A549 (cell line): Measurements from ENCODE around the gene ADH1C.

Experiments used
- CTCF ChIP-seq: fragments of >200 bp; sonication (Bioruptor Twin); formaldehyde crosslinking; IDR thresholded peaks from 3 replicates; pipeline ENCODE4 v1.5.1; 2016
- MAZ ChIP-seq: fragments of 150-350 bp; IDR thresholded peaks from 2 replicates; pipeline ENCODE4 v1.6.1; 2014; ENCODE audit warnings: antibody characterized with exemption, low read depth, low read length, borderline replicate concordance
- PHF8 ChIP-seq: fragments of 200-600 bp; sonication (generic); IDR thresholded peaks from 2 replicates; pipeline ENCODE4 v1.6.1; 2016; ENCODE audit warnings: low read depth, mild to moderate bottlenecking, antibody characterized with exemption, moderate library complexity, borderline replicate concordance
- SMC3 ChIP-seq: fragments of >200 bp; sonication (Bioruptor Twin); formaldehyde crosslinking; IDR thresholded peaks from 3 replicates; pipeline ENCODE4 v1.6.1; 2018; ENCODE audit warnings: inconsistent platforms
- TF ChIP-seq, protein P1 (sequence below): IDR thresholded peaks from 2 replicates; pipeline ENCODE4 v1.6.1; 2012

- TF ChIP-seq CTCF (no peak), PHF8 (no peak), SMC3 (no peak), MAZ (no peak)
- TF ChIP-seq, protein P1, sequence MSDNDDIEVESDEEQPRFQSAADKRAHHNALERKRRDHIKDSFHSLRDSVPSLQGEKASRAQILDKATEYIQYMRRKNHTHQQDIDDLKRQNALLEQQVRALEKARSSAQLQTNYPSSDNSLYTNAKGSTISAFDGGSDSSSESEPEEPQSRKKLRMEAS, result no peak
Measured at GRCh38 chr4:99395595-99396364, 43.2 kb upstream of the ADH1C start.
